Neural cell (in vitro differentiated cells): Measurements from ENCODE around the gene RAB40B. TPM values are rescaled to one million over a fixed set of nuclear protein-coding genes. Genes with fewer than 3 reads are reported as not detected.

ENCODE experiments used
- H2AFZ ChIP-seq: fragments of 200-600, 300-800 bp; sonication (generic), shearing (Covaris generic); 2 replicates; pipeline ENCODE4 v1.6.0; 2014; ENCODE audit warnings: low read depth, mild to moderate bottlenecking, antibody characterized with exemption, low read length, moderate library complexity
- H3F3A ChIP-seq: fragments of 200-600 bp; shearing (Covaris generic); 2 replicates; pipeline ENCODE4 v1.6.1; 2016; ENCODE audit warnings: mild to moderate bottlenecking, moderate library complexity, mixed read lengths, antibody characterized with exemption, low read length; ENCODE audit not compliant: insufficient read depth, poor library complexity, severe bottlenecking
- H3K27ac ChIP-seq: fragments of 200-600, 300-800 bp; sonication (generic), shearing (Covaris generic); 2 replicates; pipeline ENCODE4 v1.5.1; 2014; ENCODE audit warnings: mild to moderate bottlenecking, low read length, moderate library complexity
- H3K27me3 ChIP-seq: fragments of 300-800, 200-600 bp; sonication (generic), shearing (Covaris generic); 2 replicates; pipeline ENCODE4 v1.6.0; 2014; ENCODE audit warnings: mild to moderate bottlenecking, low read depth, low read length, moderate library complexity; ENCODE audit not compliant: insufficient read depth
- H3K36me3 ChIP-seq: fragments of 300-800, 200-600 bp; sonication (generic), shearing (Covaris generic); 2 replicates; pipeline ENCODE4 v1.5.1; 2014; ENCODE audit warnings: mild to moderate bottlenecking, antibody characterized with exemption, low read length, moderate library complexity; ENCODE audit not compliant: insufficient read depth
- H3K4me2 ChIP-seq: fragments of 300-800, 200-600 bp; sonication (generic), shearing (Covaris generic); 2 replicates; pipeline ENCODE4 v1.6.0; 2014; ENCODE audit warnings: mild to moderate bottlenecking, low read length
- H3K4me3 ChIP-seq: fragments of 300-800, 200-600 bp; sonication (generic), shearing (Covaris generic); 2 replicates; pipeline ENCODE4 v1.5.1; 2014; ENCODE audit warnings: mild to moderate bottlenecking, low read length, moderate library complexity
- H3K79me2 ChIP-seq: fragments of 200-600 bp; shearing (Covaris generic); replicated peaks from 2 replicates; pipeline ENCODE4 v1.6.0; 2014; ENCODE audit warnings: mild to moderate bottlenecking, low read length, moderate library complexity; ENCODE audit not compliant: insufficient read depth
- H3K9ac ChIP-seq: fragments of 300-800, 200-600 bp; sonication (generic), shearing (Covaris generic); 2 replicates; pipeline ENCODE4 v1.6.1; 2016; ENCODE audit warnings: mild to moderate bottlenecking, low read length, mixed read lengths
- H3K9me2 ChIP-seq: fragments of 200-600 bp; shearing (Covaris generic); 2 replicates; pipeline ENCODE4 v1.6.1; 2016; ENCODE audit warnings: mild to moderate bottlenecking, low read length, mixed read lengths; ENCODE audit not compliant: insufficient read depth
- H3K9me3 ChIP-seq: fragments of 200-600, 300-800 bp; sonication (generic), shearing (Covaris generic); 2 replicates; pipeline ENCODE4 v1.6.1; 2016; ENCODE audit warnings: mild to moderate bottlenecking, mixed run types, low read length, moderate library complexity, mixed read lengths
- H4K20me1 ChIP-seq: fragments of 200-600 bp; shearing (Covaris generic); 2 replicates; pipeline ENCODE4 v1.6.1; 2016; ENCODE audit warnings: mild to moderate bottlenecking, mixed run types; ENCODE audit not compliant: insufficient read depth
- CTCF ChIP-seq: fragments of 450-650 bp; IDR thresholded peaks from 2 replicates; pipeline ENCODE4 v1.5.1; 2014; ENCODE audit warnings: antibody characterized with exemption, mild to moderate bottlenecking, moderate library complexity; ENCODE audit not compliant: poor library complexity, severe bottlenecking
- EP300 ChIP-seq: fragments of 450-650 bp; conservative IDR thresholded peaks from 2 replicates; pipeline ENCODE4 v1.6.1; 2014; ENCODE audit warnings: antibody characterized with exemption, mild to moderate bottlenecking, moderate library complexity; ENCODE audit not compliant: poor library complexity, severe bottlenecking
- EZH2 ChIP-seq: fragments of 200-600, 300-800 bp; shearing (Covaris generic), sonication (generic); IDR thresholded peaks from 2 replicates; pipeline ENCODE4 v1.6.1; 2014; ENCODE audit warnings: antibody characterized with exemption, low read length, borderline replicate concordance, mild to moderate bottlenecking; ENCODE audit not compliant: insufficient read depth, poor library complexity, severe bottlenecking
- MXI1 ChIP-seq: fragments of 450-650 bp; conservative IDR thresholded peaks from 2 replicates; pipeline ENCODE4 v1.6.1; 2014; ENCODE audit warnings: antibody characterized with exemption, mild to moderate bottlenecking; ENCODE audit not compliant: poor library complexity, severe bottlenecking
- POLR2AphosphoS5 ChIP-seq: IDR thresholded peaks from 2 replicates; pipeline ENCODE4 v1.6.1; 2012
- RAD21 ChIP-seq: fragments of 450-650 bp; conservative IDR thresholded peaks from 2 replicates; pipeline ENCODE4 v1.6.1; 2014; ENCODE audit warnings: antibody characterized with exemption, mild to moderate bottlenecking, moderate library complexity
- SMC3 ChIP-seq: fragments of 450-650 bp; conservative IDR thresholded peaks from 2 replicates; pipeline ENCODE4 v1.6.1; 2014; ENCODE audit warnings: antibody characterized with exemption, mild to moderate bottlenecking, moderate library complexity; ENCODE audit not compliant: poor library complexity
- TAF1 ChIP-seq: IDR thresholded peaks from 2 replicates; pipeline ENCODE4 v1.6.1; 2012; ENCODE audit warnings: low read depth
- polyA plus RNA-seq: library from polyadenylated mRNA; depleted of rRNA; stranded (reverse); fragments of >200 nt; gene quantifications from 2 replicates; pipeline ENCODE4 v1.2.3, GENCODE V29; 2014
- TF ChIP-seq, protein P1 (sequence below): IDR thresholded peaks from 2 replicates; pipeline ENCODE4 v1.6.1; 2012; ENCODE audit warnings: borderline replicate concordance

The RAB40B gene
- polyA plus RNA-seq, 1 donor from 2014 or later = 37.2 TPM

GRCh38 chr17:82656266-82656665, 42.2 kb downstream of the RAB40B start:
- Histone ChIP-seq H3K36me3 (peaks cover 10% of the 10 kb centered on the region), H3K4me3 (no peak overlapping the region), H3K27ac (no peak overlapping the region), H3K9ac (no peak overlapping the region), H3K27me3 (no peaks in the 10 kb centered on the region), H3K9me2 (no peaks in the 10 kb centered on the region), H3K9me3 (no peaks in the 10 kb centered on the region), H4K20me1 (no peaks in the 10 kb centered on the region), H3F3A (no peaks in the 10 kb centered on the region), H2AFZ (no peak overlapping the region), H3K4me2 (no peak overlapping the region), H3K79me2 (no peaks in the 10 kb centered on the region)
- TF ChIP-seq MXI1 (no peak), POLR2AphosphoS5 (no peak), CTCF (no peak)

DNA sequence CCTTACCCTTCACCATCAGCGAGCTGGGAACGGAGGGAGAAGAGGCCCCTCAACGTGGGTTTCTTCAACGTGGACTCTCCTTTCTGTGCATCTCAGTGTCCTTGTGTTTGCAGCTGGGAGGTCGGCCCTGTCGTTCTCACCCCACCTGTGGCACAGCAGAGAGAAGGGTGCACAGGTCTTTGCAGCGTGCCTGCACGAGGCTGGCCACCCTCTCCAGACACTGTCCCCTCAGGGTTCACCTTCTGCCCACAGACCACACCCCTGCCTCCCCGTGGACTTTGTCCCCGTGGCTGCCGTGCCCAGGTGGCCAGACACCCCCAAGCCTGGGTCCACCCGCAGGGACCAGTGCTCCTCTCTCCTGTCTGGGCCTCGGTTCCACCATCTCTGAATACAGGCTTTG, 43.0 kb downstream of the RAB40B start:
- H3K79me2 ChIP-seq = no peaks in the 10 kb centered on the region
- H3K27ac ChIP-seq = no peak overlapping the region
- H2AFZ ChIP-seq = no peak overlapping the region
- no peaks in the 10 kb centered on the region for H4K20me1 ChIP-seq
- no peak overlapping the region for H3K4me3 ChIP-seq
- TF ChIP-seq RAD21 = no peak
- TF ChIP-seq, protein P1, sequence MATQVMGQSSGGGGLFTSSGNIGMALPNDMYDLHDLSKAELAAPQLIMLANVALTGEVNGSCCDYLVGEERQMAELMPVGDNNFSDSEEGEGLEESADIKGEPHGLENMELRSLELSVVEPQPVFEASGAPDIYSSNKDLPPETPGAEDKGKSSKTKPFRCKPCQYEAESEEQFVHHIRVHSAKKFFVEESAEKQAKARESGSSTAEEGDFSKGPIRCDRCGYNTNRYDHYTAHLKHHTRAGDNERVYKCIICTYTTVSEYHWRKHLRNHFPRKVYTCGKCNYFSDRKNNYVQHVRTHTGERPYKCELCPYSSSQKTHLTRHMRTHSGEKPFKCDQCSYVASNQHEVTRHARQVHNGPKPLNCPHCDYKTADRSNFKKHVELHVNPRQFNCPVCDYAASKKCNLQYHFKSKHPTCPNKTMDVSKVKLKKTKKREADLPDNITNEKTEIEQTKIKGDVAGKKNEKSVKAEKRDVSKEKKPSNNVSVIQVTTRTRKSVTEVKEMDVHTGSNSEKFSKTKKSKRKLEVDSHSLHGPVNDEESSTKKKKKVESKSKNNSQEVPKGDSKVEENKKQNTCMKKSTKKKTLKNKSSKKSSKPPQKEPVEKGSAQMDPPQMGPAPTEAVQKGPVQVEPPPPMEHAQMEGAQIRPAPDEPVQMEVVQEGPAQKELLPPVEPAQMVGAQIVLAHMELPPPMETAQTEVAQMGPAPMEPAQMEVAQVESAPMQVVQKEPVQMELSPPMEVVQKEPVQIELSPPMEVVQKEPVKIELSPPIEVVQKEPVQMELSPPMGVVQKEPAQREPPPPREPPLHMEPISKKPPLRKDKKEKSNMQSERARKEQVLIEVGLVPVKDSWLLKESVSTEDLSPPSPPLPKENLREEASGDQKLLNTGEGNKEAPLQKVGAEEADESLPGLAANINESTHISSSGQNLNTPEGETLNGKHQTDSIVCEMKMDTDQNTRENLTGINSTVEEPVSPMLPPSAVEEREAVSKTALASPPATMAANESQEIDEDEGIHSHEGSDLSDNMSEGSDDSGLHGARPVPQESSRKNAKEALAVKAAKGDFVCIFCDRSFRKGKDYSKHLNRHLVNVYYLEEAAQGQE = no peak
- TF ChIP-seq EZH2 = no peak
- TF ChIP-seq MXI1 = no peak
- TF ChIP-seq TAF1 = no peak
- no peak for TF ChIP-seq SMC3
- no peak for TF ChIP-seq CTCF
- TF ChIP-seq POLR2AphosphoS5 = no peak
- TF ChIP-seq EP300 = no peak
- H3K36me3 ChIP-seq = peaks cover 10% of the 10 kb centered on the region
- H3K9ac ChIP-seq = no peak overlapping the region
- no peaks in the 10 kb centered on the region for H3K9me3 ChIP-seq
- H3K27me3 ChIP-seq = no peaks in the 10 kb centered on the region
- H3F3A ChIP-seq = no peaks in the 10 kb centered on the region
- no peak overlapping the region for H3K4me2 ChIP-seq
- H3K9me2 ChIP-seq = no peaks in the 10 kb centered on the region
